ENCODE data around the gene CALN1. TPM values are rescaled to one million over a fixed set of nuclear protein-coding genes. Genes with fewer than 3 reads are reported as not detected.

The CALN1 gene
- total and polyA plus RNA-seq, 3 donors from 2014 or later, result 4.3 to 6.2 (median 4.4) TPM

- Histone ChIP-seq H3K27me3 (no peaks in the 10 kb centered on the region), H3K4me1 (no peaks in the 10 kb centered on the region), H3K27ac (no peak overlapping the region), H3K36me3 (ENCODE audit: low read depth, missing control alignments) (no peaks in the 10 kb centered on the region), H3K4me3 (no peak overlapping the region), H3K9me3 (no peaks in the 10 kb centered on the region)
- peak; percentile 91 for DNase-seq
- intact Hi-C loops (cut with DNase I; ENCODE audit: low total_unique reads), result loop anchor here (10.0 kb wide), 1 partner anchor 881 kb away; no protein-coding TSS in a partner anchor
- WGBS, 2 donors, result 30 to 32% methylated on average over 7 of the region's 7 CpGs
- no peak for TF ChIP-seq POLR2A (IDR thresholded peaks at IDR 0.05)
- TF ChIP-seq, protein P1, sequence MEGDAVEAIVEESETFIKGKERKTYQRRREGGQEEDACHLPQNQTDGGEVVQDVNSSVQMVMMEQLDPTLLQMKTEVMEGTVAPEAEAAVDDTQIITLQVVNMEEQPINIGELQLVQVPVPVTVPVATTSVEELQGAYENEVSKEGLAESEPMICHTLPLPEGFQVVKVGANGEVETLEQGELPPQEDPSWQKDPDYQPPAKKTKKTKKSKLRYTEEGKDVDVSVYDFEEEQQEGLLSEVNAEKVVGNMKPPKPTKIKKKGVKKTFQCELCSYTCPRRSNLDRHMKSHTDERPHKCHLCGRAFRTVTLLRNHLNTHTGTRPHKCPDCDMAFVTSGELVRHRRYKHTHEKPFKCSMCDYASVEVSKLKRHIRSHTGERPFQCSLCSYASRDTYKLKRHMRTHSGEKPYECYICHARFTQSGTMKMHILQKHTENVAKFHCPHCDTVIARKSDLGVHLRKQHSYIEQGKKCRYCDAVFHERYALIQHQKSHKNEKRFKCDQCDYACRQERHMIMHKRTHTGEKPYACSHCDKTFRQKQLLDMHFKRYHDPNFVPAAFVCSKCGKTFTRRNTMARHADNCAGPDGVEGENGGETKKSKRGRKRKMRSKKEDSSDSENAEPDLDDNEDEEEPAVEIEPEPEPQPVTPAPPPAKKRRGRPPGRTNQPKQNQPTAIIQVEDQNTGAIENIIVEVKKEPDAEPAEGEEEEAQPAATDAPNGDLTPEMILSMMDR (IDR thresholded peaks at IDR 0.05), result peak; percentile 83 to 91 (median 86)
These were observed 676.1 kb downstream of the CALN1 start for GRCh38 chr7:71735961-71736556.

- peak; percentile 95 for DNase-seq
- Histone ChIP-seq H3K9me3 (no peaks in the 10 kb centered on the region), H3K4me1 (no peaks in the 10 kb centered on the region), H3K36me3 (ENCODE audit: low read depth, missing control alignments) (no peaks in the 10 kb centered on the region), H3K27me3 (no peaks in the 10 kb centered on the region), H3K4me3 (peak overlapping the region; percentile 15 to 24), H3K27ac (no peak overlapping the region)
- TF ChIP-seq, protein P1 (IDR thresholded peaks at IDR 0.05), result peak; percentile 93 to 97 (median 95)
- no peak for TF ChIP-seq POLR2A (IDR thresholded peaks at IDR 0.05)
- intact Hi-C loops (cut with DNase I; ENCODE audit: low total_unique reads), result loop anchor here (10.0 kb wide), 1 partner anchor 878 kb away; no protein-coding TSS in a partner anchor
- WGBS, 2 donors, result 3% methylated on average over 26 to 29 of the region's 29 CpGs
These were observed 678.8 kb downstream of the CALN1 start for GRCh38 chr7:71733107-71733870.

- H3K4me3 ChIP-seq, result no peak overlapping the region
- WGBS, 2 donors, result 92% methylated on average over 9 of the region's 9 CpGs
- intact Hi-C loops (cut with DNase I; ENCODE audit: low total_unique reads), result loop anchor here (10.0 kb wide), 1 partner anchor 877 kb away; no protein-coding TSS in a partner anchor
- H3K9me3 ChIP-seq, result no peaks in the 10 kb centered on the region
- TF ChIP-seq POLR2A (IDR thresholded peaks at IDR 0.05), result no peak
- TF ChIP-seq, protein P1 (IDR thresholded peaks at IDR 0.05), result no peak
- DNase-seq, result no peak
- no peak overlapping the region for H3K27ac ChIP-seq
- H3K27me3 ChIP-seq, result no peaks in the 10 kb centered on the region
- H3K4me1 ChIP-seq, result no peaks in the 10 kb centered on the region
- H3K36me3 ChIP-seq (ENCODE audit: low read depth, missing control alignments), result no peaks in the 10 kb centered on the region
These were observed 680.4 kb downstream of the CALN1 start for GRCh38 chr7:71731740-71732139.

Small RNA genes within 50 kb of the gene (small RNA-seq; reads per million reads assigned to genes)
- 0 reads per million in 2 donors for gene AC005011.1
- gene RNA5SP232, result 0 to 0.28 reads per million in 2 donors
